NB4 (cell line): ENCODE data around the gene RAN.
"Not testable (repeated sequence)": the region's sequence is repeated elsewhere in the genome, so short reads cannot be mapped to it uniquely, and the experiment has no call there.

Source experiments
- MAX ChIP-seq: IDR thresholded peaks from 2 replicates; pipeline ENCODE4 v1.6.1; 2011; ENCODE audit warnings: low read depth, low read length
- POLR2A ChIP-seq: IDR thresholded peaks from 2 replicates; pipeline ENCODE4 v1.6.1; 2011; ENCODE audit warnings: mild to moderate bottlenecking; ENCODE audit not compliant: insufficient read length; ENCODE audit errors: extremely low read depth
- TF ChIP-seq, protein P1 (sequence below): IDR thresholded peaks from one replicate; pipeline ENCODE4 v1.5.1; 2012; ENCODE audit warnings: low read depth, low read length

GRCh38 chr12:130862771-130863170 is 9.1 kb upstream of the RAN start:
- not testable (repeated sequence) for TF ChIP-seq POLR2A, MAX
- TF ChIP-seq, protein P1, sequence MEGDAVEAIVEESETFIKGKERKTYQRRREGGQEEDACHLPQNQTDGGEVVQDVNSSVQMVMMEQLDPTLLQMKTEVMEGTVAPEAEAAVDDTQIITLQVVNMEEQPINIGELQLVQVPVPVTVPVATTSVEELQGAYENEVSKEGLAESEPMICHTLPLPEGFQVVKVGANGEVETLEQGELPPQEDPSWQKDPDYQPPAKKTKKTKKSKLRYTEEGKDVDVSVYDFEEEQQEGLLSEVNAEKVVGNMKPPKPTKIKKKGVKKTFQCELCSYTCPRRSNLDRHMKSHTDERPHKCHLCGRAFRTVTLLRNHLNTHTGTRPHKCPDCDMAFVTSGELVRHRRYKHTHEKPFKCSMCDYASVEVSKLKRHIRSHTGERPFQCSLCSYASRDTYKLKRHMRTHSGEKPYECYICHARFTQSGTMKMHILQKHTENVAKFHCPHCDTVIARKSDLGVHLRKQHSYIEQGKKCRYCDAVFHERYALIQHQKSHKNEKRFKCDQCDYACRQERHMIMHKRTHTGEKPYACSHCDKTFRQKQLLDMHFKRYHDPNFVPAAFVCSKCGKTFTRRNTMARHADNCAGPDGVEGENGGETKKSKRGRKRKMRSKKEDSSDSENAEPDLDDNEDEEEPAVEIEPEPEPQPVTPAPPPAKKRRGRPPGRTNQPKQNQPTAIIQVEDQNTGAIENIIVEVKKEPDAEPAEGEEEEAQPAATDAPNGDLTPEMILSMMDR: not testable (repeated sequence)
